Body of pancreas (tissue), 4 donors: ENCODE data around the gene CTF1. TPM values are rescaled to one million over a fixed set of nuclear protein-coding genes. Genes with fewer than 3 reads are reported as not detected.
"Not testable (repeated sequence)": the region's sequence is repeated elsewhere in the genome, so short reads cannot be mapped to it uniquely, and the experiment has no call there.

Experiments used
- ATAC-seq: fragments of 150-250 bp; one replicate; pipeline ENCODE4 v1.9.1; 2016
- DNase-seq, 4 donors: peaks; one replicate each; pipeline ENCODE4 v3.0.0-alpha.2; 2019
- H3K27ac ChIP-seq, 4 donors: fragments of 200-600 bp; sonication (generic); 1 replicate in 3 of 4; 2 replicates in 1 of 4; pipeline versions ENCODE4 v1.5.1 to v1.6.1; 2016 to 2019; ENCODE audit warnings: mild to moderate bottlenecking in 1 of 4, mixed read lengths in 1 of 4, moderate library complexity in 1 of 4
- H3K27me3 ChIP-seq, 2 donors: fragments of 200-600 bp; sonication (generic); one replicate each; pipeline ENCODE4 v1.6.0; 2016; ENCODE audit warnings: mild to moderate bottlenecking in 1 of 2
- H3K36me3 ChIP-seq, 2 donors: fragments of 200-600 bp; sonication (generic); replicated peaks in 1 of 2; 2 replicates each; pipeline ENCODE4 v1.5.1; 2016; ENCODE audit warnings: low read depth in 2 of 2; ENCODE audit not compliant: insufficient read depth in 1 of 2
- H3K4me1 ChIP-seq: fragments of 200-600 bp; sonication (generic); one replicate; pipeline ENCODE4 v1.6.0; 2016
- H3K4me3 ChIP-seq, 2 donors: fragments of 200-600 bp; sonication (generic); 1 replicate in 1 of 2; 2 replicates in 1 of 2; pipeline ENCODE4 v1.5.1; 2016 to 2019
- H3K9me3 ChIP-seq, 3 donors: fragments of 200-600 bp; sonication (generic); 1 replicate in 2 of 3; 2 replicates in 1 of 3; pipeline ENCODE4 v1.5.1; 2016
- CTCF ChIP-seq, 7 experiments: fragments of 450-650 bp in 4 of 7; fragments of 200-600 bp in 3 of 7; sonication (generic) in 3 of 7; IDR thresholded peaks; one replicate each; pipeline ENCODE4 v1.5.1; 2016 to 2019; ENCODE audit warnings: antibody characterized with exemption in 7 of 7
- POLR2A ChIP-seq, 3 donors: fragments of 450-650 bp; IDR thresholded peaks; one replicate each; pipeline ENCODE4 v1.6.1; 2016; ENCODE audit warnings: antibody characterized with exemption in 3 of 3, mild to moderate bottlenecking in 2 of 3
- WGBS, 2 donors: methylation state at CpG; one replicate each; pipeline ENCODE4 v1.1.5; 2017; 5-methylcytosine and 5-hydroxymethylcytosine counted together
- intact Hi-C: fragments of 100-400 bp; cut with DNase I; formaldehyde crosslinking; loops from one replicate; pipeline ENCODE4 v1.15.1; 2023
- total RNA-seq, 2 donors: library from RNA; depleted of rRNA; stranded (reverse); fragments of >200 nt; gene quantifications; one replicate each; pipeline ENCODE4 v1.1.0, GENCODE V29; 2016

CTF1 gene
- total RNA-seq, 2 donors from 2014 or later = 1.0 to 2.0 TPM

- H3K4me1 ChIP-seq = no peaks in the 10 kb centered on the region
- no peak overlapping the region for H3K27ac ChIP-seq
- no peaks in the 10 kb centered on the region for H3K27me3 ChIP-seq
- no peaks in the 10 kb centered on the region for H3K9me3 ChIP-seq
- H3K36me3 ChIP-seq = peaks cover 0 to 2% of the 10 kb centered on the region in 2 donors
- intact Hi-C loops = no loop called here
- TF ChIP-seq POLR2A (IDR thresholded peaks at IDR 0.05) (no peak), CTCF (IDR thresholded peaks at IDR 0.05) (no peak)
- DNase-seq (no peak), ATAC-seq (no peak)
- 92 to 93% methylated on average over 1 of the region's 1 CpG for WGBS, 2 donors
- H3K4me3 ChIP-seq = no peak overlapping the region
These were observed 10.3 kb upstream of the CTF1 start for GRCh38 chr16:30886145-30886544.

- Histone ChIP-seq H3K27ac (no peak overlapping the region), H3K4me1 (peaks cover 7% of the 10 kb centered on the region), H3K4me3 (no peak overlapping the region), H3K36me3 (peaks cover 0 to 2% of the 10 kb centered on the region in 2 donors), H3K27me3 (no peaks in the 10 kb centered on the region), H3K9me3 (no peaks in the 10 kb centered on the region)
- ATAC-seq (no peak), DNase-seq (no peak)
- intact Hi-C loops = no loop called here
- WGBS, 2 donors = 84 to 91% methylated on average over 7 to 9 of the region's 9 CpGs
- TF ChIP-seq CTCF (IDR thresholded peaks at IDR 0.05) = no peak
- TF ChIP-seq POLR2A (IDR thresholded peaks at IDR 0.05) = no peak
These were observed 8.5 kb upstream of the CTF1 start for GRCh38 chr16:30887927-30888326.

GRCh38 chr16:30888856-30889499, 7.4 kb upstream of the CTF1 start:
- intact Hi-C loops = no loop called here
- ATAC-seq (no peak), DNase-seq (no peak)
- WGBS, 2 donors = 87 to 91% methylated on average over 5 to 8 of the region's 8 CpGs
- no peak for TF ChIP-seq CTCF (IDR thresholded peaks at IDR 0.05)
- no peak for TF ChIP-seq POLR2A (IDR thresholded peaks at IDR 0.05)
- H3K27ac ChIP-seq = no peak overlapping the region
- H3K9me3 ChIP-seq = no peaks in the 10 kb centered on the region
- no peaks in the 10 kb centered on the region for H3K27me3 ChIP-seq
- no peak overlapping the region for H3K4me3 ChIP-seq
- peaks cover 0 to 2% of the 10 kb centered on the region in 2 donors for H3K36me3 ChIP-seq
- H3K4me1 ChIP-seq = peaks cover 14% of the 10 kb centered on the region

GRCh38 chr16:30889721-30890120, 6.7 kb upstream of the CTF1 start:
- H3K4me3 ChIP-seq = no peak overlapping the region
- 73 to 79% methylated on average over 5 of the region's 5 CpGs for WGBS, 2 donors
- no peak for TF ChIP-seq CTCF (IDR thresholded peaks at IDR 0.05)
- no peak for TF ChIP-seq POLR2A (IDR thresholded peaks at IDR 0.05)
- no peaks in the 10 kb centered on the region for H3K27me3 ChIP-seq
- intact Hi-C loops = no loop called here
- no peaks in the 10 kb centered on the region for H3K9me3 ChIP-seq
- no peak for ATAC-seq
- DNase-seq = no peak
- no peak overlapping the region for H3K27ac ChIP-seq
- H3K36me3 ChIP-seq = peaks cover 0 to 2% of the 10 kb centered on the region in 2 donors
- H3K4me1 ChIP-seq = peaks cover 20% of the 10 kb centered on the region

GRCh38 chr16:30891043-30891823, 5.2 kb upstream of the CTF1 start:
- intact Hi-C loops = not testable (repeated sequence)

More at GRCh38 chr16:30891043-30891823, 5.2 kb upstream of the CTF1 start:
- H3K4me1 ChIP-seq = peaks cover 33% of the 10 kb centered on the region
- H3K9me3 ChIP-seq, H3K36me3 ChIP-seq, H3K4me3 ChIP-seq, DNase-seq, H3K27me3 ChIP-seq, ATAC-seq, H3K27ac ChIP-seq: not testable (repeated sequence)
- WGBS, 2 donors = 89 to 91% methylated on average over 15 of the region's 15 CpGs
